Fibroblast of mammary gland (primary cell): ENCODE results near the gene CNPY4.
A peak's percentile ranks its signal among the peaks of the same experiment; 100 is the strongest.

ENCODE experiments used
- DNase-seq: peaks from one replicate; pipeline ENCODE4 v3.0.0-alpha.2; 2010; ENCODE audit warnings: low read depth
- H3K4me3 ChIP-seq: 2 replicates; pipeline ENCODE4 v1.5.1; 2011; ENCODE audit warnings: low read depth, mild to moderate bottlenecking, low read length, moderate library complexity; ENCODE audit not compliant: control insufficient read depth
- CTCF ChIP-seq: conservative IDR thresholded peaks from 2 replicates; pipeline ENCODE4 v1.5.1; 2011; ENCODE audit warnings: low read depth, low read length, inconsistent platforms; ENCODE audit not compliant: control insufficient read depth, insufficient read depth

Gene CNPY4

GRCh38 chr7:100091411-100092181 is 27.8 kb upstream of the CNPY4 start:
- DNase-seq, result no peak
- peak; percentile 8 for TF ChIP-seq CTCF
- H3K4me3 ChIP-seq, result no peak overlapping the region

- no peak for TF ChIP-seq CTCF
- no peak overlapping the region for H3K4me3 ChIP-seq
- DNase-seq, result no peak
Observed at GRCh38 chr7:100093054-100093453, 26.4 kb upstream of the CNPY4 start.

- no peak for DNase-seq
- H3K4me3 ChIP-seq, result no peak overlapping the region
- TF ChIP-seq CTCF, result no peak
Observed at GRCh38 chr7:100093498-100093897, 25.9 kb upstream of the CNPY4 start.

GRCh38 chr7:100093925-100094486 is 25.4 kb upstream of the CNPY4 start:
- TF ChIP-seq CTCF, result no peak
- no peak for DNase-seq
- H3K4me3 ChIP-seq, result no peak overlapping the region

GRCh38 chr7:100095289-100095688 is 24.1 kb upstream of the CNPY4 start:
- no peak for TF ChIP-seq CTCF
- H3K4me3 ChIP-seq, result no peak overlapping the region
- DNase-seq, result no peak

GRCh38 chr7:100095704-100096103 is 23.7 kb upstream of the CNPY4 start:
- no peak overlapping the region for H3K4me3 ChIP-seq
- DNase-seq, result no peak
- no peak for TF ChIP-seq CTCF
